GM18519 (cell line): ENCODE data around the gene LIX1L.

Source experiments
- ATAC-seq: cut with Tn5 transposase; IDR thresholded peaks from one replicate; pipeline ENCODE4 v1.9.1; 2021; ENCODE audit warnings: mild to moderate bottlenecking, moderate library complexity; ENCODE audit not compliant: unreplicated experiment, low FRiP score

The LIX1L gene

DNA sequence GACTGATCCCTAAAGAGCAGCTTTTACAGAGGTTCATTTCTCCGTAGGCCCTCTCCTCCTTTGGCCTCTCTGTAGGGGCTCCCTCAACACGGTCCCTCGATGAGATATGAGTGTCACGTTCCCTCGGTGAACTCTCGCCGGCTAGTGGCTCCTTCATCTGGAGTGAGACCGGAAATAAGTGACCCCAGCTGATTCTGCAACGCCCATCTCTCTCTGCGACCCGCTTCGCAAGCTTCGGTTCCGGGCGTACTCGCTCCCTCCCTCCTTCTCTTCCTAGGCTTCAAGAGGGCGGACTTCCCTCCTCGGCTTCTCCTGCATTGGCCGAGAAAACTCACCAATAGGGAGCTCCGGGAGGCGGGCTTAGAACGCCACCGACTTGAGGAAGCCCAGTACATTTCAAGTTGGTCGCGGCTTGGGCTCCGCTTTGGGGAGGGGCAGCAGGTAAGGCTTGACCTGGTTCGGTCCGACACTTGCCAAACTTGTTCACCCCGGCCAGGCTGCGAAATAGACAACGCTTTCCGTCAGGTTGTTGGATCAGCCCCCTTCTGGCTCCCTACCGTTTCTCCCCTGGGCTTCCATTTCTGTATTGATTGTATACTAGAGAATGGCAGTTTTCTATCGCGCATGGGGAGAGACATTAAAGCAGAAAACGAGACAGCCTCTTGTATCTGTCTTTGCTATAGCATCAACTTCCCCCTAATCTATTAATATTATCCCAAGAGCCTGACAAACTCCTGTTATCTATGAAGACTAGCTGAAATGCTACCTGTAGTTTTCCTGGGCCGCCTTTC is 6.7 kb upstream of the LIX1L start, which contains the start of the genes ANKRD34A and POLR3GL:
ANKRD34A (minus strand) TSS at position 248 of the 791 bp plus-strand sequence. CDS start 2,816 bp downstream, outside the sequence.
POLR3GL (plus strand) TSS at position 363 of the 791 bp plus-strand sequence. CDS start 10,176 bp downstream, outside the sequence.
- peak; percentile 59 for ATAC-seq

DNA sequence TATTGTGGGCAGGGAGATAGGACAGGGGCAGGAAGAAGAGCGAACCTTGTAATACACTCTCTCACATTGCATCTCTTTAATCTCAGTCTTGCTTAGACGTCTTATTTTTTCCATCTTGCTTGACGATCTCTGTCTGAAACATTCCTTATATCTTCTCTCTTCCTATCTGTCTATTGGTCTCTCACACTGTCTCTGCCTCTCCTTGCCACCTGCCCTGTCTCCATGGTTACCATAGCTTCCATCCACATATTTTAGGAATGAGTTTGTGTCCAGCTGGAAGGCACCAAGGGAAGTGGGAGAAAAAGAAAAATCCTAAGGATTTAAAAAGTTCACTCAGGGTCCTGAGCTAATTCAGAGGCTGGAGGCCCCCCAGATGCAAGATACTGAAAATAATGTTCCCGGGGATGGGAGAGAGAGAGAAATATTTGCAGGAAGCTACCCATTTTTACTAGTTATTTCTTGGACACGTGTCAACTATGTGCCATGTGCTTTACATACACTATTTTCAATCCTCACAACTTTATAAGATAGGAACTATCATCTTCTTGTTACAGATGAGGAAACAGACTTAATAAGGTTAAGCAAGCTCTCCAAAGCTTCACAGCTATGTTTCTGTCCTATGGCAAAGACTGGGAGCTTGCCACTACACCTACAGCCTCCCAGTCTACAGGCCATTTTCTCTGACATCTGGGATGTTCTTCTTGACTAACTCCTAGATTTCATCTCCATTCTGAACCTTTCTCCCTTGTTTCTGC is 5.6 kb upstream of the LIX1L start:
- no peak for ATAC-seq

DNA sequence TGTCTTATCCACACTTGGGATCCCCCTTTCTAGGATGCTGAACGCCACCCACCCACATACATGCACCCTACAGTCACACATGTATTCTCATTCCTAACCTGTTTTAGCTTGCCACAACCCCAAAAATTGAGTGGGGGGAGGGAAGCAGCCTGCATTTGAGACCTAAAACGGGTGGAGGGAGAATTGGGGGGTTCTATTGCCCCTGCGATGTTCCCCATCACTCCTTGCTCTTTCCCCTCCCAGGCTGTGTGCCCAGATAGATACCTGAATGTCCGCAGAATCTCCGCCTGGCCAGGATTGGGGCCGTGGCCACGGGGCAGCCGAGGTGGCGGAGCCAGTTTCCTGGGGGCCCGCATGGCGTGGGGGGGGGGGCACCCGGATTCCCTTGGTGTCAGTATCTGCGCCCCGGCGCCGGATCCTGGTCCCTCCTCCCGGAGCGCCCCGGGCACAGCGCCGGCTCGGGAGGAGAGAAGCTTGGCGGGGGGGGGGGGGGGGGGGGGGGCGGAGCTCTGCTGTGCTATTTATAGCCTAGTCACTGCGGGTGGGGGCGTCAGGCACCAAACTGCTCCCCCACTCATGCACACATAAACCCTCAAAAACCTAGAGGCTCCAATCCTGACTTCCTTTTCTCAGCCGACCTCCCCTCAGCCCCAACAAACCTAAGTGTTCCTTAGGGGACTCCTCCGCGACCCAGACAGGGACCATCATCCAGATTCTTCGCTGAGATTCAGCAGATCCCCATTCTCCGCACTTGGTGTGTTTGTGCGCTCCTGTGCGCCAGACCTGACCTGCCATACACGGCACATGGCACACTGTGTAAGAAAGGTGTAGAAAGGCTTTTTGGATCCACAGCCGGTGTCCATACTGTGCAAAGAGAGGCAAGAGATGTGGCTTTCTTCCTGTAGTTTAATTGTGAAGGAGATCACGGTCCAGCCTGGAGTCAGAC is 4.6 kb upstream of the LIX1L start:
- ATAC-seq = no peak

DNA sequence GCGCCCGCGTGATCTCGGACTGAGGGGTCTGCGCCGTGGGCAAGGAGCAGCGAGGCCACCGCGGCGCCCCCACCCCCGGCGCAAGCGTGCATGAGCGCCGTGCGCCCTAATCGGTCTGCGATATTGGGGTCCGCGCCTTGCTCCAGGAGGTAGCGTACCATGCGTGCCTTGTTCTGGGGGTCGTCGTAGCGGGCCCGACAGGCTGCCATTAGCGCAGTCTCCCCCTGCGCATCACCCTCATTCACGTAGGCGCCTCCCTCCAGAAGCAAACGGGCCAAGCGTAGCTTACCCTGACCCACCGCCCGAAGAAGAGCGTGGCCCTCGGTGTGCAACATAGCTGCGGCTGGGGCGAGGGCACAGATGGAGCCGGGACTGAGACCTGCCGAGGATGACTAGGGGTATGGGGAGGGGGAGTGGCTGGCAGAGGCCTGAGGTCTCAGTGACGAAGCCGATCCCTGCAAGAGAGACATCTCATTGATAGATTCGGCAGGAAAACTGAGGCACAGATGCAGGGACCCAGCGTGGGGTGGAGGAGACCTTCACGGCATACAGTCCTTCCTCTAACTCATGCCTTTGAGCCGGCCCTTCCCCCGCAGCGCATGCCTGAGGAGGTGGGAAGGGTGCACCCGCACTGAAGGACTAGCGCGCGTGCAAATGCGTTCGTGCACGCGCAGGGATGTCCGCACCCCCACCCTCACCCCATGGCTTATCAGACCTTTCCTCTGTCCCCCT is 3.8 kb upstream of the LIX1L start:
- no peak for ATAC-seq

GRCh38 chr1:145961109-145961424 is 3.2 kb upstream of the LIX1L start:
- ATAC-seq = no peak

DNA sequence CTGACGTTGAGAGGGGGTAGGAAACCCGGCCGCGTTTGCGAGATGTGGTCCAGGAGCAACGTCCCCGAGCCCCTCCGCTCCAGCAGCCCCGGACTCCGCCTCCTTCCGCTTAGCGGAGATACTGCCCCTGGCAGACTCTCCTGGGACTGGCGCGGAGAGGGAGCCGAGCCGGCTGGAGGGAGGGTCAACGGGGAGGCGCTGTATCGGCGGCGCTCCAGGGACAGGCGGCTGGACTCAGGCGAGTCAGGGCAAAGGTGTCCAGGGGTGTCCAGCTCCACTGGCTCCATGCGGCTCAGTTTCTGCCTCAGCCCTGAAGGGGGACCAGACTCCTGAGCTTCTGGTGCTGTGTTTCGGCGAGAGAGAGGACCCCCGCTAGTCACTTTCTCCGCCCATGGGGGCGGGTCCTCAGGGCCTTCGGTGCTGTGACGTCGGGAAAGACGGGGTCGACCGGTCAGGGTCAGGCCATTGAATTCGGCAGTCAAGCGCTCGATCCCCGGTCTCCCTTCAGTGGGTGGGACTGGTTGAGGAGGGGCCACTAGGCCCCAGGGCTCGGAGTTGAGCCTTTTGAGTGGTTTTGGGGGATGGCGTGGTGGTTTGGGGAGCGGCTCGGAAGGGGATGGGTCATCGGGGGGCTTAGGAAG is 2.8 kb upstream of the LIX1L start:
- ATAC-seq = no peak

- ATAC-seq = no peak
Observed at GRCh38 chr1:145959957-145960467, 2.2 kb upstream of the LIX1L start.

DNA sequence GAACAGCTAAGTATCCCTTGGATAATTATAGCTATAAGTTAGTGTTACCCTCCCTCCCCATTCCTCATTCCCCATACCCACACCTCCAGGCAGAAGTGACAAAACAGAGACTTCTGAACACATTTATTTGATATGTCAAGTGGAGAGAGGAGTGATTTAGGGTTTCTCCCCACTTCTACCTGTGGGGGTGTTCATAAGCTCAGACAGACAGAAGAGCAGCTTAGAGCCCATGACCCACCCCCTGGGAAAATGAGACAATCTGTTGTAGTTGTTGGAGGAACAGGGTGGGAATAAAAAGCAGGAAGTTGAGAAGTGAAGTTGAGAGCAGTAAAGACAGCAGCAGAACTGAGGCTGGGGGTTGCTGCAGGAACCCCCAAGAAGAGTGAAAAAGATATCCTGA is 1.5 kb upstream of the LIX1L start:
- ATAC-seq = no peak

DNA sequence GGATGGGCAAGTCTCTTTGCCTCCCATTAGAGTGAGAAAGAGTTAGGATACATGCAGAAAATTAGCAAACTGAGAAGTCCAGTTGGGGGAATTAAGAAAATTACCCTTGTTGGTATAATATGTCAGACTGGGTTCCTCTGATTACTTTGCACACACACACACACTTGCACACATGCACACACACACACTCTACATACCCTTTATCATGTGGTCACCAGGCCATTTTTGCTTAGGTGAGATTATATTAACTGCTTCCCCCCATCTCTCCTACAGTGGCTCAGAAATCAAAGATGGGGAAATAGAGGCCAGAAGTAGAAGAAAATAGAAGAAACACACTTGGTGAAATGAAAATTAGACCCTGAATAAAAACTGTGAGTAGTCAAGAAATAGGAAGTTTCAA is 917 bp upstream of the LIX1L start:
- no peak for ATAC-seq

- no peak for ATAC-seq
Observed at GRCh38 chr1:145956781-145957442, 905 bp downstream of the LIX1L start.

- no peak for ATAC-seq
Observed at GRCh38 chr1:145956361-145956760, 1.5 kb downstream of the LIX1L start.

- no peak for ATAC-seq
Observed at GRCh38 chr1:145955436-145955835, 2.4 kb downstream of the LIX1L start.

GRCh38 chr1:145953861-145954260 is 4.0 kb downstream of the LIX1L start:
- no peak for ATAC-seq

- no peak for ATAC-seq
Observed at GRCh38 chr1:145952903-145953302, 4.9 kb downstream of the LIX1L start.

GRCh38 chr1:145951526-145951925 is 6.3 kb downstream of the LIX1L start:
- ATAC-seq = no peak

DNA sequence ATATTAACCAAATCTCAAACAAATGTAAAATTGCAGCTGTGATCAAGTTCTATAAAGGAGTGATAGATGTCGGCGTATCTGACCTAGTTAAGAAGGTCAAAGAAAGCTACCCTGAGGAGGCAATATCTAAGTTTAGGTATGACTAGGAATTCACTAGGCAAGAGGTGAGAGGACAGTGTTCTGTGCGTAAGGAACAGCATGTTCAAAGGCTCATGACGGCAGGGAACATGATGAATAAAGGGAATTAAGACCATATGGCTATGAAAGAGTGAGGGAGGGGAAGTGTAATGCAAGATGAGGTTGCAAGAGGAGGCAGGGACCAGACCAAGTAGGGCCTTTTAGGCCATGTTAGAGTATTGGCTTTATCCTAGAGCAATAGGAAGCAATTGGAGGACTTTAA is 8.6 kb downstream of the LIX1L start:
- no peak for ATAC-seq

- ATAC-seq = no peak
Observed at GRCh38 chr1:145947551-145947950, 10.3 kb downstream of the LIX1L start.

- ATAC-seq = no peak
Observed at GRCh38 chr1:145946477-145946986, 11.3 kb downstream of the LIX1L start.

GRCh38 chr1:145944532-145944931 is 13.3 kb downstream of the LIX1L start:
- no peak for ATAC-seq
